ENCODE measurements around the gene GTPBP4. TPM values are rescaled to one million over a fixed set of nuclear protein-coding genes. Genes with fewer than 3 reads are reported as not detected.

The GTPBP4 gene
- total RNA-seq, 1 experiment from 2014 or later, result 163 TPM

- POLR2A ChIA-PET (ENCODE audit: low non-redundant PET), result no interaction called here
- no peak overlapping the region for H3K27ac ChIP-seq (ENCODE audit: low read depth, low read length, poor library complexity, severe bottlenecking)
- TF ChIP-seq, protein P1, sequence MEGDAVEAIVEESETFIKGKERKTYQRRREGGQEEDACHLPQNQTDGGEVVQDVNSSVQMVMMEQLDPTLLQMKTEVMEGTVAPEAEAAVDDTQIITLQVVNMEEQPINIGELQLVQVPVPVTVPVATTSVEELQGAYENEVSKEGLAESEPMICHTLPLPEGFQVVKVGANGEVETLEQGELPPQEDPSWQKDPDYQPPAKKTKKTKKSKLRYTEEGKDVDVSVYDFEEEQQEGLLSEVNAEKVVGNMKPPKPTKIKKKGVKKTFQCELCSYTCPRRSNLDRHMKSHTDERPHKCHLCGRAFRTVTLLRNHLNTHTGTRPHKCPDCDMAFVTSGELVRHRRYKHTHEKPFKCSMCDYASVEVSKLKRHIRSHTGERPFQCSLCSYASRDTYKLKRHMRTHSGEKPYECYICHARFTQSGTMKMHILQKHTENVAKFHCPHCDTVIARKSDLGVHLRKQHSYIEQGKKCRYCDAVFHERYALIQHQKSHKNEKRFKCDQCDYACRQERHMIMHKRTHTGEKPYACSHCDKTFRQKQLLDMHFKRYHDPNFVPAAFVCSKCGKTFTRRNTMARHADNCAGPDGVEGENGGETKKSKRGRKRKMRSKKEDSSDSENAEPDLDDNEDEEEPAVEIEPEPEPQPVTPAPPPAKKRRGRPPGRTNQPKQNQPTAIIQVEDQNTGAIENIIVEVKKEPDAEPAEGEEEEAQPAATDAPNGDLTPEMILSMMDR (conservative IDR thresholded peaks at IDR 0.05; ENCODE audit: low read depth, low read length), result no peak
- TF ChIP-seq EZH2 (IDR thresholded peaks at IDR 0.05; ENCODE audit: borderline replicate concordance, low read depth, low read length, poor library complexity, severe bottlenecking), result no peak
- no peaks in the 10 kb centered on the region for H3K9me3 ChIP-seq (ENCODE audit: low read depth, low read length, poor library complexity, severe bottlenecking)
- no peak for DNase-seq (ENCODE audit: low spot score)
- CTCF ChIA-PET, result no interaction called here
- H3K36me3 ChIP-seq (ENCODE audit: insufficient read depth, low read length, poor library complexity, severe bottlenecking), result peaks cover 15% of the 10 kb centered on the region
- no peaks in the 10 kb centered on the region for H3K27me3 ChIP-seq (replicated peaks; ENCODE audit: insufficient read depth, low read depth, low read length, poor library complexity)
- H3K4me3 ChIP-seq (ENCODE audit: low read depth, low read length, poor library complexity, severe bottlenecking), result no peak overlapping the region
- intact Hi-C loops (cut with micrococcal nuclease; ENCODE audit: unreplicated experiment), result no loop called here
- no peaks in the 10 kb centered on the region for H3K4me1 ChIP-seq (ENCODE audit: insufficient read depth, low read length, poor library complexity, severe bottlenecking)
- no TSS peak for BruUV-seq (replicated peaks)
These were observed 34.2 kb downstream of the GTPBP4 start for GRCh38 chr10:1022413-1022812.

- Histone ChIP-seq H3K36me3 (ENCODE audit: insufficient read depth, low read length, poor library complexity, severe bottlenecking) (peaks cover 7% of the 10 kb centered on the region), H3K27me3 (replicated peaks; ENCODE audit: insufficient read depth, low read depth, low read length, poor library complexity) (no peaks in the 10 kb centered on the region), H3K27ac (ENCODE audit: low read depth, low read length, poor library complexity, severe bottlenecking) (no peak overlapping the region), H3K4me3 (ENCODE audit: low read depth, low read length, poor library complexity, severe bottlenecking) (no peak overlapping the region), H3K9me3 (ENCODE audit: low read depth, low read length, poor library complexity, severe bottlenecking) (no peaks in the 10 kb centered on the region), H3K4me1 (ENCODE audit: insufficient read depth, low read length, poor library complexity, severe bottlenecking) (no peaks in the 10 kb centered on the region)
- POLR2A ChIA-PET (ENCODE audit: low non-redundant PET), result no interaction called here
- intact Hi-C loops (cut with micrococcal nuclease; ENCODE audit: unreplicated experiment), result no loop called here
- no peak for DNase-seq (ENCODE audit: low spot score)
- no TSS peak for BruUV-seq (replicated peaks)
- CTCF ChIA-PET, result no interaction called here
- no peak for TF ChIP-seq EZH2 (IDR thresholded peaks at IDR 0.05; ENCODE audit: borderline replicate concordance, low read depth, low read length, poor library complexity, severe bottlenecking)
- TF ChIP-seq, protein P1 (conservative IDR thresholded peaks at IDR 0.05; ENCODE audit: low read depth, low read length), result no peak
These were observed 35.9 kb downstream of the GTPBP4 start for GRCh38 chr10:1024103-1024502.

DNA sequence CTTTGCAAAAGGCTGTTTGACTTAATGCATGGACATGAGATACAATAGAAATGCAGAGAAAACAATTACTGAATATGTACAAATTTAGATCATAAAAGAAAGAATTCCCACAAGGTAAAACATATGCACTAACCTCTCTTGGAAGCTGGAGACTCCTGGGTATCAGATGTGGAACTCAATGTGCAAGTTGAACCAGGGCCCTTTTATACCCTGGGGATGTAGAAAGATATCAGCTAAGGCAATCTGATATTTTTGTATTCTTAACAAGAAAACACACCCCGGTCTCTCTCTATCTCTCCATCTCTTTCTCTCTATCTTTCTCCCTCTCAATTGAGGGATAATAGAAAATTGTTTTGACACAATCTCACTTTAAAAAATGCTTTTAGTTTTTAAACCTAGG, 37.4 kb downstream of the GTPBP4 start, which contains the start of gene IDI2:
IDI2 (minus strand) TSS at position 177 of the 400 bp plus-strand sequence. CDS start 1,136 bp downstream, outside the sequence.
- Histone ChIP-seq H3K27me3 (replicated peaks; ENCODE audit: insufficient read depth, low read depth, low read length, poor library complexity) (no peaks in the 10 kb centered on the region), H3K4me3 (ENCODE audit: low read depth, low read length, poor library complexity, severe bottlenecking) (no peak within 1 kb of the TSS), H3K36me3 (ENCODE audit: insufficient read depth, low read length, poor library complexity, severe bottlenecking) (no peaks in the 10 kb centered on the region), H3K27ac (ENCODE audit: low read depth, low read length, poor library complexity, severe bottlenecking) (no peak within 1 kb of the TSS), H3K9me3 (ENCODE audit: low read depth, low read length, poor library complexity, severe bottlenecking) (no peaks in the 10 kb centered on the region), H3K4me1 (ENCODE audit: insufficient read depth, low read length, poor library complexity, severe bottlenecking) (no peaks in the 10 kb centered on the region)
- CTCF ChIA-PET, result no interaction called here
- no TSS peak for BruUV-seq (replicated peaks)
- TF ChIP-seq, protein P1 (conservative IDR thresholded peaks at IDR 0.05; ENCODE audit: low read depth, low read length), result no peak
- no peak for TF ChIP-seq EZH2 (IDR thresholded peaks at IDR 0.05; ENCODE audit: borderline replicate concordance, low read depth, low read length, poor library complexity, severe bottlenecking)
- POLR2A ChIA-PET (ENCODE audit: low non-redundant PET), result no interaction called here
- intact Hi-C loops (cut with micrococcal nuclease; ENCODE audit: unreplicated experiment), result no loop called here
- no peak for DNase-seq (ENCODE audit: low spot score)
